GM18499 (cell line): Measurements from ENCODE around the gene LRP1B.

Experiments
- ATAC-seq: cut with Tn5 transposase; IDR thresholded peaks from one replicate; pipeline ENCODE4 v1.9.1; 2021; ENCODE audit warnings: moderate number of reproducible peaks; ENCODE audit not compliant: insufficient read depth, unreplicated experiment

Gene LRP1B

GRCh38 chr2:141710589-141711239 is 420.1 kb downstream of the LRP1B start:
- no peak for ATAC-seq

- no peak for ATAC-seq
Measured at GRCh38 chr2:141709756-141710155, 421.1 kb downstream of the LRP1B start.

GRCh38 chr2:141707486-141707885 is 423.3 kb downstream of the LRP1B start:
- no peak for ATAC-seq

GRCh38 chr2:141704541-141704940 is 426.3 kb downstream of the LRP1B start:
- no peak for ATAC-seq

- no peak for ATAC-seq
Measured at GRCh38 chr2:141703501-141703900, 427.3 kb downstream of the LRP1B start.

- ATAC-seq: no peak
Measured at GRCh38 chr2:141701618-141702017, 429.2 kb downstream of the LRP1B start.

- no peak for ATAC-seq
Measured at GRCh38 chr2:141699573-141699972, 431.2 kb downstream of the LRP1B start.

GRCh38 chr2:141698500-141698899 is 432.3 kb downstream of the LRP1B start:
- no peak for ATAC-seq

- no peak for ATAC-seq
Measured at GRCh38 chr2:141697035-141697434, 433.8 kb downstream of the LRP1B start.

- no peak for ATAC-seq
Measured at GRCh38 chr2:141694180-141694579, 436.6 kb downstream of the LRP1B start.

GRCh38 chr2:141692829-141693228 is 438.0 kb downstream of the LRP1B start:
- no peak for ATAC-seq

- no peak for ATAC-seq
Measured at GRCh38 chr2:141676139-141676538, 454.7 kb downstream of the LRP1B start.

- ATAC-seq: no peak
Measured at GRCh38 chr2:141666191-141666590, 464.6 kb downstream of the LRP1B start.

- ATAC-seq: no peak
Measured at GRCh38 chr2:141660232-141660631, 470.6 kb downstream of the LRP1B start.

- ATAC-seq: no peak
Measured at GRCh38 chr2:141654311-141654710, 476.5 kb downstream of the LRP1B start.

- ATAC-seq: no peak
Measured at GRCh38 chr2:141653184-141653583, 477.6 kb downstream of the LRP1B start.

GRCh38 chr2:141652308-141652707 is 478.5 kb downstream of the LRP1B start:
- ATAC-seq: no peak

GRCh38 chr2:141647353-141647752 is 483.5 kb downstream of the LRP1B start:
- ATAC-seq: no peak

- ATAC-seq: no peak
Measured at GRCh38 chr2:141641462-141641861, 489.4 kb downstream of the LRP1B start.

- no peak for ATAC-seq
Measured at GRCh38 chr2:141639809-141640208, 491.0 kb downstream of the LRP1B start.

GRCh38 chr2:141633132-141633531 is 497.7 kb downstream of the LRP1B start:
- ATAC-seq: no peak

- ATAC-seq: no peak
Measured at GRCh38 chr2:141630407-141630930, 500.3 kb downstream of the LRP1B start.
